RPMI7951 (cell line): ENCODE data around the gene OPRD1. TPM values are rescaled to one million over a fixed set of nuclear protein-coding genes. Genes with fewer than 3 reads are reported as not detected.
"Not testable (repeated sequence)": the region's sequence is repeated elsewhere in the genome, so short reads cannot be mapped to it uniquely, and the experiment has no call there.

Experiments used
- DNase-seq: peaks from one replicate; pipeline ENCODE4 v3.0.0-alpha.2; 2012; ENCODE audit warnings: low read depth
- total RNA-seq: library from RNA; depleted of rRNA; stranded (reverse); fragments of >200 nt; shearing (Covaris generic); gene quantifications from 2 replicates; pipeline ENCODE4 v1.2.3, GENCODE V29; 2014; rRNA removed

Gene OPRD1
- total RNA-seq = 0.96 and 1.5 TPM in 2 replicates

- no peak for DNase-seq
Observed at GRCh38 chr1:28811766-28812668, at the start of gene OPRD1. Gene OPRD1, plus strand, starts transcription at chr1:28812170. Its CDS starts 214 bp downstream, at chr1:28812384.

- no peak for DNase-seq
Observed at GRCh38 chr1:28766532-28767183, 45.3 kb upstream of the OPRD1 start.

- DNase-seq = no peak
Observed at GRCh38 chr1:28770601-28771165, 41.3 kb upstream of the OPRD1 start.

GRCh38 chr1:28771921-28772320 is 40.0 kb upstream of the OPRD1 start:
- not testable (repeated sequence) for DNase-seq

- no peak for DNase-seq
Observed at GRCh38 chr1:28773105-28773504, 38.9 kb upstream of the OPRD1 start.

- DNase-seq = no peak
Observed at GRCh38 chr1:28775121-28775942, 36.6 kb upstream of the OPRD1 start.

- DNase-seq = no peak
Observed at GRCh38 chr1:28776341-28776740, 35.6 kb upstream of the OPRD1 start.

GRCh38 chr1:28778021-28778420 is 33.9 kb upstream of the OPRD1 start:
- DNase-seq = no peak

- no peak for DNase-seq
Observed at GRCh38 chr1:28779751-28780408, 32.1 kb upstream of the OPRD1 start.

GRCh38 chr1:28781305-28781704 is 30.7 kb upstream of the OPRD1 start:
- DNase-seq = no peak

GRCh38 chr1:28782011-28782410 is 30.0 kb upstream of the OPRD1 start:
- peak; percentile 36 for DNase-seq

GRCh38 chr1:28783363-28783762 is 28.6 kb upstream of the OPRD1 start:
- DNase-seq = no peak

- DNase-seq = no peak
Observed at GRCh38 chr1:28789412-28789811, 22.6 kb upstream of the OPRD1 start.

GRCh38 chr1:28789816-28790215 is 22.2 kb upstream of the OPRD1 start:
- DNase-seq = no peak

- peak; percentile 50 for DNase-seq
Observed at GRCh38 chr1:28790377-28791035, 21.5 kb upstream of the OPRD1 start.

GRCh38 chr1:28791929-28792328 is 20.0 kb upstream of the OPRD1 start:
- DNase-seq = not testable (repeated sequence)

GRCh38 chr1:28792644-28793121 is 19.3 kb upstream of the OPRD1 start:
- no peak for DNase-seq

- not testable (repeated sequence) for DNase-seq
Observed at GRCh38 chr1:28794582-28794981, 17.4 kb upstream of the OPRD1 start.

- no peak for DNase-seq
Observed at GRCh38 chr1:28796352-28797211, 15.4 kb upstream of the OPRD1 start.

- no peak for DNase-seq
Observed at GRCh38 chr1:28800324-28800723, 11.6 kb upstream of the OPRD1 start.
